ENCODE data around the gene GOLGA1.
"Not testable (repeated sequence)": the region's sequence is repeated elsewhere in the genome, so short reads cannot be mapped to it uniquely, and the experiment has no call there.

GOLGA1 gene, protein sequence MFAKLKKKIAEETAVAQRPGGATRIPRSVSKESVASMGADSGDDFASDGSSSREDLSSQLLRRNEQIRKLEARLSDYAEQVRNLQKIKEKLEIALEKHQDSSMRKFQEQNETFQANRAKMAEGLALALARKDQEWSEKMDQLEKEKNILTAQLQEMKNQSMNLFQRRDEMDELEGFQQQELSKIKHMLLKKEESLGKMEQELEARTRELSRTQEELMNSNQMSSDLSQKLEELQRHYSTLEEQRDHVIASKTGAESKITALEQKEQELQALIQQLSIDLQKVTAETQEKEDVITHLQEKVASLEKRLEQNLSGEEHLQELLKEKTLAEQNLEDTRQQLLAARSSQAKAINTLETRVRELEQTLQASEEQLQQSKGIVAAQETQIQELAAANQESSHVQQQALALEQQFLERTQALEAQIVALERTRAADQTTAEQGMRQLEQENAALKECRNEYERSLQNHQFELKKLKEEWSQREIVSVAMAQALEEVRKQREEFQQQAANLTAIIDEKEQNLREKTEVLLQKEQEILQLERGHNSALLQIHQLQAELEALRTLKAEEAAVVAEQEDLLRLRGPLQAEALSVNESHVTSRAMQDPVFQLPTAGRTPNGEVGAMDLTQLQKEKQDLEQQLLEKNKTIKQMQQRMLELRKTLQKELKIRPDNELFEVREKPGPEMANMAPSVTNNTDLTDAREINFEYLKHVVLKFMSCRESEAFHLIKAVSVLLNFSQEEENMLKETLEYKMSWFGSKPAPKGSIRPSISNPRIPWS

DNA sequence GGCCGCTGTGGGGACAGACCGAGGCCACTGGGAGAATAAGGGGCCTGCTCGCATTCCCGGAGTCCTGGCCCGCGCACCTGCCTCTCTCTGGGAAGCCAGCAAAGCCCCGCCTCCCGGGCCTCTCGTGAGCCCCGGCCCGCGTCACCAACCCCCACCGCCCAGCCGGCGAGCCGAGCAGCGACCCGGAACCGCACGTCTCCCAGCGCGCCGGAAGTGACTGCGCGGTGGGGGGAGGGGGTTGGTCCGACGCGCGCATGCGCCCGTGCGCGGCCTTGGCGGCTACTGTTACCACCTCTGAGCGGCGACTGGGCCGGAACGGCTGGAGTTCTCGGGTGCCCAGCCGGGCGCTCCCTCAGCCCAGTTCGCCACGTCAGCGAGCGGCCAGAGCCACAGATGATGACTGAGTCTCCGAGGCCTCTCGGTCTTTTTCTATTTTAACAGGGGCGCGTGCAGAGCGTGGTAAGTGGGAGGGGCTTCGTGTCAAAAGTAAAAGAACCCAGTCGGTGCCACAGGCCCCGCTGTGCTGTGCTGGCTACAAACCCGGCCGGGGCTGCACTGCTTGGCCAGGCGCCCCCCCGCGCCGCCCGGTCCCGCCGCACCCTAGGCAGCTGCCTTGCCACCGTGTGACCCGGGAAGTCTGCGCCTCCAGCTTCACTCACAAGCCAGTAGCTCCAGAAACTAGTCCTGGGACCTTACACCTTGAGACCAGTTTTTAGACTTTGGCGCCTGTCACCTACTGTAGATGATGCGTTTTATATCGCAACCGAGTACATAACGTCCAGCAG, at the start of gene GOLGA1:
TSS of gene GOLGA1 (minus strand) at position 190 of the 785 bp plus-strand sequence. CDS start 2,372 bp downstream, outside the sequence.
- peak; percentile 89 for DNase-seq

DNA sequence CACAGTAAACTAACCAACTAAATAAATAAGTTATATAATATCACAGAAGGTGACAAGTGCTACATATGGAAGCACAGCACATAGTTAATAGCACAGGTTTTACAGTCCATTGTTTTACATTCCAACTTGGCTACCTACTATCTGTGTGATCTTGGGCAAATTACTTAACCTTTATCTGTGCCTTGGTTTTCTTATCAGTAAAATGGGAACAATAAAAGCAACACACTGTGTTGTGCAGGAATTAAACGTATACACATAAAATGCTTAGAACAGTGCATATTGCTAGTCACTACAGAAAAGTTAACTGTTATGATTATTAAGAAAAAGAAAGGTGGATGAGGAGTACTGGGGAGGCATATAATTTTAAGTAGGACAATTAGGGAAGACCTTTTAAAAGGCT, 42.8 kb upstream of the GOLGA1 start:
- no peak for DNase-seq

DNA sequence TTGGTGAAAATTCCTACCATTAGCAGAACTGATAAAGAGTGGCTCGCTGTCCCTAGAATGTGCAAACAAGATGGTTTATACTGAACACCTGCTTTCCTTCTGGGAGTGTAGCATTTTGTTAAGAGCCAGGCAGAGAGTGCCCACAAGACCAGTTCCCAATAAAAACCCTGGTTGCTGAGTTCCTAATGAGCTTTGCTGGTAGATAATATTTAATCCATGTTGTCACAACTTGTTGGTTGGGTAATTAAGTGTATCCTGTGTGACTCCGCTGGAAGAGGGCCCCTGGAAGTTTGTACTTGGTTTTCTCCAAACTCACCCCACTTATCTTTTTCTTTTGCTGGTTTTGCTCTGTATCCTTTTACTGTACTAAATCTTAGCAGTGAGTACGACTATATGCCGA, 39.5 kb upstream of the GOLGA1 start:
- no peak for DNase-seq

DNA sequence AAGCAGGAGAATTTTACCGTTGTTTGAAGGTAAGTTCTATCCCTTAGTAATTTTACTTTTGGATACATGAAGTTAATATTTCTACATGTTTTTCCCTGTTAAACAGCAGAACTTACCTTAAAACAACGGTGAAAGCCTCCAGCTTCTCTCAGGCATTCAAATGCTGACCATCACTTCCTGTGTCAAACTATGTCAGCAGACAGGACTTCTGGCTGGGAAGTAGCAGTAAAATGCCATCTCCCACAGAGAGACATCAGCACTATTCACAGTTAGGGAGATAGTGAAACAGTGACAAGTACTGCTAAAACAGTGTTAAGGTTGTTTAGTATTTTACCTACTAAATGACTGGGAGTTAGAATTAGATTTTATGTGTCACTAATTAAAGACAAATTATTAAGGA, 34.2 kb upstream of the GOLGA1 start:
- DNase-seq = no peak

DNA sequence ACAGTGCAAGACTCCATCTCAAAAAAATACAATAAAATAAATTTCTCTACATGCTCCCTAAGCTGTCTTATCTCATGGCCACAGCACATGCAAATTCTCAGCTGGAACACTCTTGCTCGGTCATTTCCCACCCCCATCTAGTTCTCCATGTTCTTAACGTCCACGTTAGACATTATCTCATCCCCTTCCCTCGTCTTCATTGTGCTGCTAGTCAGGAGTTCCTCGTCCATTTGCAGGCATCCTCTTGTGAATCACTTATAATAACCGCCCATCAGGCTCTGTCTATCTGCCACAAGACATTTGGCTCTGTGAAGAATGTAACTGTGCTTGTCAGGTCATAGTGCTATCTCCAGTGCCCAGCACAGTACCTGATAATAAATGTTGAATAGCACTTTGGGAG, 32.9 kb upstream of the GOLGA1 start:
- DNase-seq = no peak

DNA sequence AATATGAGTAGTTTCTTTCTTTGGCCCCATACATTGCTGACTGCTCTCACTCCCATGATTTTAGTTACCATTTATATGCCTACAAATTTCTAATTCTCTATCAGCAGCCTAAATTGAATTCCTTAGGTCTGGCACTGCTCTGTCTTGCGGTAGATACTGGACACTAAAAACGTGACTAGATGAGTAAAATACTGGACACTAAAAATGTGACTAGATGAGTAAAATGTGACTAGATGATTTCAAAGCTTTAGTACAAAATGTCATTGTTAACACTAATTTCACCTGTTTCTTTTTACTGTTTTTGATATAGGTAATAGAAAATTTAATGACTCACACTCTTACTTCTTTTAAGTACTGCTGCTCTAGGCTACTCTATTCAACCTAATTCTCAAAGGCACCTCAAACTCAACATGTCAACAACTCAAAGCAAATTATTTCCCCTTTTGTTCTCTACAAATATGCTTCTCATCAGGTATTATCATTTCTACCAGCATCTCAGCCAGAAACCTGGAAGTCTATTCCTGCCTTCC, 31.4 kb upstream of the GOLGA1 start:
- no peak for DNase-seq

DNA sequence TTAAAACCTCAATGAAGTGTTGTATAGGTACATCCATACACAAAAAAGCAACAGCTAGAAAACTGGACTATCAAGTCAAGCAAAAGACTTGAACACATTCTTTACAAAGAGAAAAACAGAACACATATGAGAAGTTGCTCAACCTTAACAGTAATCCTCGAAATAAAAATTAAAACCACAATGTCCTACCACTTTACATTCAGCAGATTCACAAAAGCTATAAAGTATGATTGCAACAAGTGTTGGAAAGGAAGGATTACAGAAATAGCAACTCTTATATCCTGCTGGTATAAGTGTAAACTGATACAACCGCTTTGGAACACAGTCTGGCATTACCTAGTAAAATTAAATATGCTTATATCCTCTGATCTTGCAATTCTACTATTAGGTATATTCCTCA, 28.5 kb upstream of the GOLGA1 start:
- no peak for DNase-seq

DNA sequence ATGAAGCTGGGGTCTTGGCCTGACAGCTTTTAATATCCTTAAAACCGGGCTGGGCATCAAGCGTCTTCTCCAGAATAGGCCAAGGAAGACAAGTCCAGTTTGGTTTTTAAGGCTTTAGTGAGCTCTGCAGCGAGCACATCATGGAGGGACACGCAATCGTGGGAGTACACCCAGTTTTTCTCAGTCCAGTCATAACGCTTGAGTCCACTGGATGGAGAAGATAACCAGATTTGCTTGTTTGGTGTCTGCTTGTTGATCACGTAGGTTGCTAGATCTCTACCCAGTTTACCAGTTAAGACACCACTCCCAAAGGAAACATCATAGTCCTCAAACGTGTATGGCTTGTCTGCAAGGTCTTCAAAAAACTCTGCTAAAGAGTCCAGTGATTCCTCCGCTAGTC, 27.4 kb upstream of the GOLGA1 start:
- DNase-seq = no peak

DNA sequence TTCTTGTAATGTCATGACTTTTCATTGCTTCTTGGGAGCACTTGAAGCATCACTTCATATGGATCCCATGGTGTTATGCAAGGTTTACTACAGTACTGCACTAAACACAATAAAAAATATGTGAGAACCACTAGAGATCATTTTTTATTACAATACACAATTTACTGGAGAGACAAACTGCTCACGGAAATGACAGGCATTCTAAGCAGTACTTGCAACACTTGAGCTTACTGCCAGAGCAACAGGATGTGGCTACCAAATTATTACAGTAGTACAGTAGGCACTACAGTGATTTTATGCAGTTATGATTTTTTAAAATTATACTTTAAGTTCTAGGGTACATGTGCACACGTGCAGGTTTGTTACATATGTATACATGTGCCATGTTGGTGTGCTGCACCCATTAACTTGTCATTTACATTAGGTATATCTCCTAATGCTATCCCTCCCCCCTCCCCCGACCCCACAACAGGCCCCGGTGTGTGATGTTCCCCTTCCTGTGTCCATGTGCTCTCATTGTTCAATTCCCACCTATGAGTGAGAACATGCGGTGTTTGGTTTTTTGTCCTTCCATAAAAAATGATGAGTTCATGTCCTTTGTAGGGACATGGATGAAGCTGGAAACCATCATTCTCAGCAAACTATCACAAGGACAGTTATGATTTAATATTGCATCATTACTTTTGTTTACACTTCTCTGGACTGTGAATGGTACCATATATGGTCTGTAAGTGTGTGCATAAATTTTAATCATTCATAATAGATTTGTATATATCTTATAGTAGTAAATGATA, 25.1 kb upstream of the GOLGA1 start:
- DNase-seq = not testable (repeated sequence)

DNA sequence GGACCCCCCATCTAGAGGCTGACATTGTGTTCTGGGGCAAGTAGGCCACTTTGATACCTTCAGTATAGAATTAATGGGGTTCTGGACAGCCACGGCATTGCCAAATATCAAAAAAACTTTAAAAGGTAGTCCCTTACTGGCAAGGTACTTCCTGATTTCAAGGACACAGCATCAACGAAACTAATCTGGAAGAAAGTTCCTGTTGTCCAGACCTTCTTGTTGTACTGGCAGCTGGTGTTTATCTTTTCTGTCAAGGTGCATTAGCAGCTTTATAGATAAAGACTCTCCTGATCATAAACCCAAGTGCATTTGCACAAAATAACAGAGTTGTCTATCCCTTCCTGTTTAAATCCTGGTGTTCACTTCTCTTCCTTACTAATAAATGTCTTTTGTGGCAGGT, 23.7 kb upstream of the GOLGA1 start:
- DNase-seq = no peak

DNA sequence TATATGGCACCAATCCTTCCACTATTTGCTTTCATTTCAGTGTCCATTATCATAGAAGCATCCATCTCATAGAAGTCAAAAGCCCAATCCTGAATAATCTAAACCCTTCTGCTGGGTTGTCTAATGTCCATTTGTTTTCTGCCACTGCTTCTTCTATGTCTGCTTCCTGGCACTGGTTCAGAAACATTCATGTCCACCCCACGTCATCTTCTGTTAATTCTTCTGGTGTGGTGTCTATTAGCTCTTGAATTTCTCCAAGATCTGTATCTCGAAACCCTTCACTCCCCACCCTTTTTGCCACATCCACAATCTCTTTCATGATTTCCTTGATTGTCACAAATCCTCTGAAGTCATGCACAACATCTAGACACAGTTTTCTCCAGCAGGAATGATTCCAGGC, 23.2 kb upstream of the GOLGA1 start:
- no peak for DNase-seq

DNA sequence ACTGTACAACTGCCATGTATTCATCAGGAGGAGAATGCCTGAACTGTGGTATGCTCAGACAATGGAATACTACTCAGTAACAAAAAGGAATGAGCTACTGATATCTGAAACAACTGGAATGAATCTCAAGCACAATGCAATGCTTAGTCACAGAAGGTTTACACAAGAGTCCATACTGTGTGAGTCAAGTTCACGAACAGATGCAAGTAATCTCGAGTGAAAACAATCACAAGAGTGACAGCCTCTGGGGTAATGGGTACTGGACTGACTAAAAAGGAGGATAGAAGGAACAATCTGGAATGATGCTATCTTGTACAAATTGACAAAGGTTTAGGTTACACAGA, 19.5 kb upstream of the GOLGA1 start:
- no peak for DNase-seq

DNA sequence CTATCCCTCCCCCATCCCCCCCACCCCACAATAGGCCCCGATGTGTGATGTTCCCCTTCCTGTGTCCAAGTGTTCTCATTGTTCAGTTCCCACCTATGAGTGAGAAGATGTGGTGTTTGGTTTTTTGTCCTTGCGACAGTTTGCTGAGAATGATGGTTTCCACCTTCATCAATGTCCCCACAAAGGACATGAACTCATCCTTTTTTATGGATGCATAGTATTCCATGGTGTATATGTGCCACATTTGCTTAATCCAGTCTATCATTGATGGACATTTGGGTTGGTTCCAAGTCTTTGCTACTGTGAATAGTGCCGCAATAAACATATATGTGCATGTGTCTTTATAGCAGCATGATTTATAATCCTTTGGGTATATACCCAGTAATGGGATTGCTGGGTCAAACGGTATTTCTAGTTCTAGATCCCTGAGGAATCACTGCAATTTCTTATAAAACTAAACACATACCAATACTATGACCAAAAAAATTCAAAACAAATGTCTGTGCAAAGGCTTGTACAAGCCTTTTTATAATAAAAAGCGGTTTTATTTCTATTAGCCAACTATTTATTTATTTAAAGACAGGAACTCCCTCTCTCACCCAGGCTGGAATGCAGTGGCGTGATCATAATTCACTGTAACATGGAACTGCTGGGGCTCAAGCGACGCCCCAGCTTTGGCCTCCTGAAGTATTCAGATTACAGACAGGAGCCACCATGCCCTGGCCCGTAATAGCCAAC, 19.0 kb upstream of the GOLGA1 start:
- DNase-seq = not testable (repeated sequence)

DNA sequence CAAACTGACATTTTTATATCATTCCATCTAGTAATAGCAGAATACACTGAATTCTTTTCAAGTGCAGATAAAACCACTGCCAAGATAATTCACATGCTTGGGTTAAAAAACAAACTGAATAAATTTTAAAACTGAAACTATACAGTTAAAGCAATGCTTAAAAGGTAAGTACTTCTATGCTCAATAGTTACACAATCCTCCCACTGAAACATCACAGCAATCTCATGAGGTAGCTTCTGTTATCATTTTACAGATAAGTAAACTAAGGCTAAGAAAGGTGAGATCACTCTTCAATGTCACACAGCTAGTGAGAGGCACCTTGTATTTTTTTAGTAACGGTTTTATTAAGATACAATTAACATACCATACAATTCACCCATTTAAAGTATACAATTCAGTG, 13.4 kb upstream of the GOLGA1 start:
- no peak for DNase-seq

DNA sequence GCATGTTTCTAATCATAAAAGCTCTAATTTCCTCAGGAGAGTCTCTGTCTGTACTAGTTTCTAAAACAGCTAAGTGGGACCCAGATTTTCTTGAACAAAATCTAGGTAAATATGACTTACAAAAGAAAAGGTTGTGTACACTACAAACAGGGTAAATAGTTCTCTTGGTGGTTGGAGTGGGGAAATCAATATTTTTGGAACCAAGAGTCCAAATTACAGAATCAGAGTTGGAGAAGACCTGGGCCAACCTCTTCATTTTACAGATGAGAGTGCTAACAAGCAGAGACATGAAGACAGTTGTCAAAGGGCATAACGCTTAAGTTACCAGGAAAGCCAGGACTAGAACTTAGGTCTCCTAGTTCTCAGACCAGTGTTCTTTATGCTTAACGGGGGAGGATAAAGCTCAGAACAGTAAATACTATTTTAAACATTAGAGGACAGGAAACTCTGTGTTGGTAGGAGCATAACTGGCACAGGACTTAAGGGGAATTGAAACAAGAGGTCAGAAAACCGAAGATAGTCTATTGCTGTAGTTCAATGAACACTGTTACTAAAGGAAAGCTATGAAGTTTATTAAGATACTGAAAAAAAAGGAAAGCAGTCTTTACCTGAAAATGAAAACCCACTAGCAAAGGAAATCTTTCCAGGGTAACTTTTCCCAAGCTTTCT, 9.3 kb upstream of the GOLGA1 start:
- no peak for DNase-seq

DNA sequence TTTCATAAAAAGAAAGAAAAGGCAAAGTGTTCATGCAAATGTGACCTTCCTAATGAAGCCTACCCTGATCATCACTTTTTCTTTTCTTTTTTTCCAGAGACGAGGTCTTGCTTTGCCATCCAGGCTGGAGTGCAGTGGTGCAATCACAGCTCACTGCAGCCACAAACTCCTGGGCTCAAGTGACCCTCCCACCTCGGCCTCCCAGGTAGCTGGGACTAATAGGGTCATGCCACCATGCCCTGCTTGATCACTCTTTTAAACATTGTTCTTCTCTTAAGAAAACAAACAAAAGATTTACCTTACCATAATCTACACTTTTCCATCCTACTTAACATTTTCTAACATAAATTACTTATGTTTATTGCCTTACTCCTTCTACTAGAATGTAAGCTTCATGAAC, 8.5 kb upstream of the GOLGA1 start:
- DNase-seq = no peak

DNA sequence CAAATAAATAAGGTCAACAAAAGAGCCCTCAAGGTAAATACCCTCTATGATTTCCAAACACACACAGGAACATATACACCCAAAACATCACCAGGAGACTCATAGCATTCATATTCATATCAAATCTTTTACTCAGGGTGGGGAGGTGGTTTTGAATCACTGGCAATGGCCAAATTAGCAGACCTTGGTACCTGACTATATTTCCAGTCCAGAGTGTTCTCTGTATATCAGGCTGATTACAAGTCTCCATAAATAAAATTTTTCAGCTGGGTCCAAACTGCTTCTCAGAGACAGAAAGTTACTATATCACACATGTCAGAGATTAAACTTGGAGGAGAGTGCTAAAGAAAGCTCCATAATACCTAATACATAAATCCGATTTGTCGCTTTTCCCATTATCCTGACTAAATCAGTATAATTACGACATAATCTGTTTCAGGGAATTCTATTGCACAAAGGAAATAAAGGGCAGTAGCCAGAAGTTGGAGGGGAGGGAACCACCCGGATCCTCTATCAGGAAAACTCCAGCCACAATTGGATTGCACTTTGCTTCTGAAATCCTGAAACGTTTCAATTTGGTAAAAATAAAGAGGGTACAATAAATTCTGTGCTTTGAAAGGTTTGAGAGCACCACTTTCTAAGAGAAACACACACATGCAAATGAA, 7.0 kb upstream of the GOLGA1 start:
- no peak for DNase-seq

DNA sequence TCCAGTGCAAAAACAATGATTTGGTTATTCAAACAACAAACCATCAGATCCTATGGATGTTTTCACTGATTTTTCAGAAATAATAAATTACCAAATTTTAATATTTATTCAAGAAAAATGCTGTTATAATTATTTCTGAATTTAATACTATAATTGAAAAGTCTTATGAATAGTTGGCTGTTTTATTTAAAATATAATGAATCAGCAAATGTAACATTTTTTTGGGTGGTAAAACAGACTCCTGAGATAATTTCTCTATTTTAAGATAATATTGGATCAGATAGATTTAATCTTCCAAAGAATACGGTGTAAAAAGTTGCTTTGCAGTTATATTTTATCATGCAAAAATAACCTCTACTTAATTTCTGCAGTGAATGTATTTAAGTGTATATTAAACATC, 5.3 kb upstream of the GOLGA1 start:
- no peak for DNase-seq

DNA sequence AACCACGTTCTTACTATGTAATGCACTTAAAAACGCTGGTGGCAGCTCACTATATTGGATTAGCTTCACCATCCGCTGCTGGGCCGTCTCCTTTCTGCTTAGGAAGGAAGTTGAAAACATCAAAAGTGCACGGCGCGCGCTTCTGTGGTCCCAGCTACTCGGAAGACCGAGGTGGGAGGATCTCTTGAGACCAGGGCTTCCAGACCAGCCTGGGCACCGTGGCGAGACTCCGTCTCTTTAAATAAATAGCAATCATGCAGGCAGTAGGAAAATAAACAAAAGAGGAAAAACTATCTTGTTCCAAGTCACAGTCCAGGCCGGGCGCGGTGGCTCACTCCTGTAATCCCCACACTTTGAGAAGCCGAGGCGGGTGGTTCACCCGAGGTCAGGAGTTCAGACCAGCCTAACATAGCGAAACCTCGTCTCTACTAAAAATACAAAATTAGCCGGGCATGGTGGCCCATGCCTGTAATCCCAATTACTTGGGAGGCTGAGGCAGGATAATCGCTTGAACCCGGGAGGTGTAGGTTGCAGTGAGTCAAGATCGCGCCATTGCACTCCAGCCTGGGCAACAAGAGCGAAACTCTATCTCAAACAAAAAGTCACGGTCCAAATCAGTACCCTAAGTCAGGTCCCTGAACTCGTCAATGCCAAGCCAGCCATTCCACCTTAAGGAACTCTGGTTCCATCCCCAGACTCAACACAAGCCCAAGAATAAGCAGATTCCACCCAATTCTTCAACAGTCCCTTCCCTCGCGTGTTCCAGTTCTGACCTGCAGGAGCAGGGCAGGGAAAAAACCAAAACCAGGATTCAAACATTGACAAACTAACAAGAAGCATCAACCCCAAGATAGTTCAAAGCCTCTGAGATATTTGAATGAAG, 1.0 kb upstream of the GOLGA1 start:
- DNase-seq = peak; percentile 34

DNA sequence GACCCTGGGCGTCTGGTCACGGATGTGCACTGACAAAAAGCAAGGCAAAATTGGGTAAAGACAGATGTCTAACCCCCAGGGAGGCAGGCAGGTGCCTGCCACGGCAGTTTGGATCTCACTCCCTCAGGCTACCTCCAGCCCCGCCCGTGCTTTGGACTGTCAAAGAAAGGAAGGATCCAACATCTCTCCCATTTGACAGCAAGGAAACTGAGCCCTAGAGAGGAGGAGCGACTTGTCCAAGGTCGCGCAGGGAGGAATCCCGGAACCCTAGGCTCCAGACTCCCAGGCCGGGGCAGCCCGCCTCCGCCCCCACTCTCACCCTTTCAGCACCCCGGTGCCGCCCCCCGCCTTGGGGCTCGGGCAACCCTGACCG, 376 bp downstream of the GOLGA1 start:
- no peak for DNase-seq
